Upper lobe of left lung (tissue), 6 donors: ENCODE data around the gene MICA. TPM values are rescaled to one million over a fixed set of nuclear protein-coding genes. Genes with fewer than 3 reads are reported as not detected.
"Not testable (repeated sequence)": the region's sequence is repeated elsewhere in the genome, so short reads cannot be mapped to it uniquely, and the experiment has no call there.

Experiments used
- ATAC-seq, 2 donors: fragments of 200-7000 bp; cut with Tn5 transposase; one replicate each; pipeline ENCODE4 v1.9.1; 2022; ENCODE audit warnings: mild to moderate bottlenecking in 2 of 2, moderate library complexity in 2 of 2; ENCODE audit not compliant: low FRiP score in 2 of 2
- DNase-seq, 2 donors: peaks; one replicate each; pipeline ENCODE4 v3.0.0-alpha.2; 2019 to 2020
- H3K27ac ChIP-seq, 4 donors: fragments of 200-600 bp; sonication (generic); one replicate each; pipeline ENCODE4 v1.5.1; 2016 to 2019
- H3K27me3 ChIP-seq, 4 donors: fragments of 200-600 bp; sonication (generic); one replicate each; pipeline ENCODE4 v1.5.1; 2017 to 2019
- H3K36me3 ChIP-seq, 4 donors: fragments of 200-600 bp; sonication (generic); one replicate each; pipeline ENCODE4 v1.5.1; 2016 to 2019
- H3K4me1 ChIP-seq, 4 donors: fragments of 200-600 bp; sonication (generic); one replicate each; pipeline ENCODE4 v1.5.1; 2018 to 2019
- H3K4me3 ChIP-seq, 4 donors: fragments of 200-600 bp; sonication (generic); one replicate each; pipeline ENCODE4 v1.5.1; 2017 to 2019; ENCODE audit warnings: mild to moderate bottlenecking in 2 of 4, moderate library complexity in 1 of 4
- H3K9me3 ChIP-seq, 4 donors: fragments of 200-600 bp; sonication (generic); one replicate each; pipeline ENCODE4 v1.5.1; 2018 to 2019
- EP300 ChIP-seq, 4 donors: sonication (generic); formaldehyde crosslinking; IDR thresholded peaks; one replicate each; pipeline ENCODE4 v1.5.1; 2017; ENCODE audit warnings: antibody characterized with exemption in 4 of 4, control low read depth in 2 of 4
- POLR2A ChIP-seq, 4 donors: fragments of 450-650 bp; IDR thresholded peaks; one replicate each; pipeline ENCODE4 v1.5.1; 2016 to 2017; ENCODE audit warnings: antibody characterized with exemption in 4 of 4, mild to moderate bottlenecking in 2 of 4
- POLR2AphosphoS5 ChIP-seq, 2 donors: sonication (generic); formaldehyde crosslinking; IDR thresholded peaks; one replicate each; pipeline ENCODE4 v1.5.1; 2017; ENCODE audit warnings: antibody characterized with exemption in 2 of 2
- WGBS, 2 donors: methylation state at CpG; one replicate each; pipeline ENCODE4 v1.1.5; 2017 to 2018; 5-methylcytosine and 5-hydroxymethylcytosine counted together
- total RNA-seq, 6 donors: library from RNA; depleted of rRNA in 4 of 6; stranded (reverse); fragments of >200 nt in 4 of 6; gene quantifications; one replicate each; pipeline versions ENCODE4 v1.1.0 to v1.2.1, GENCODE V29; 2016 to 2021
- TF ChIP-seq, protein P1 (sequence below), 6 experiments: fragments of 450-650 bp in 4 of 6; fragments of 200-600 bp in 2 of 6; sonication (generic) in 2 of 6; IDR thresholded peaks; one replicate each; pipeline ENCODE4 v1.5.1; 2016 to 2019; ENCODE audit warnings: antibody characterized with exemption in 6 of 6
- donor health status: DM: no; HTN: no; CAD: no; lungs with moderate emphysema.
- donor health status: DM: no; HTN: yes; CAD: no; lungs with severe emphysema.

MICA gene
- total RNA-seq, 6 donors from 2014 or later: 21.6 to 81.7 (median 31.4) TPM

DNA sequence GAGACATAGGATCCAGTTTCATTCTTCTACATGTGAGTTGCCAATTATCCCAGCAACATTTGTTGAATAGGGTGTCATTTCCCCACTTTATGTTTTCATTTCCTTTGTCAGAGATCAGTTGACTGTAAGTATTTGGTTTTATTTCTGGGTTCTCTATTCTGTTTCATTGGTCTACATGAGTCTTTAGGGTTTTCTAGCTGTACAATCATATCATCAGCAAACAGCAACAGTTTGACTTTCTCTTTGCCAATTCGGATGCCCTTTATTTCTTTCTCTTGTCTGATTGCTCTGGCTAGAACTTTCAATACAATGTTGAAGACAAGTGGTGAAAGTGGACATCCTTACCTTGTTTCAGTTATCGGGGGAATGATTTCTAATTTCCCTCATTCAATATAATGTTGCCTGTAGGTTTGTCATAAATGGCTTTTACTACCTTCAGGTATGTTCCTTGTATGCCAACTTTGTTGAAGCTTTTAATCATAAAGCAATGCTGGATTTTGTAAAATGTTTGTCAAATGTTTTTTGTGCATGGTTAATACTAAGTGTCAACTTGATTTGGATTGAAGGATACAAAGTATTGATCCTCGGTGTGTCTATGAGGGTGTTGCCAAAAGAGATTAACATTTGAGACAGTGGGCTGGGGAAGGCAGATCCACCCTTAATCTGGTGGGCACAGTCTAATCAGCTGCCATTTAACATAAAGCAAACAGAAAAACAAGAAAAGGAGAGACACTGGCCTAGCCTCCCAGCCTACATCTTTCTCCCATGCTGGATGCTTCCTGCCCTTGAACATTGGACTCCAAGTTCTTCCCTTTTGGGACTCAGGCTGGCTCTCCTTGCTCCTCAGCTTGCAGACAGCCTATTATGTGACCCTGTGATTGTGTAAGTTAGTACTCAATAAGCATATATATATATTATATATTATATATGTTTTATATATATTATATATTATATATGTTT is 23.3 kb downstream of the MICA start:
- DNase-seq (no peak), ATAC-seq (no peak)
- Histone ChIP-seq H3K4me1 (no peaks in the 10 kb centered on the region), H3K36me3 (no peaks in the 10 kb centered on the region), H3K4me3 (no peak overlapping the region), H3K27ac (no peak overlapping the region), H3K9me3 (no peaks in the 10 kb centered on the region), H3K27me3 (no peaks in the 10 kb centered on the region)
- 72 to 93% methylated on average over 3 of the region's 3 CpGs for WGBS, 2 donors
- TF ChIP-seq POLR2A (IDR thresholded peaks at IDR 0.05): no peak
- TF ChIP-seq, protein P1, sequence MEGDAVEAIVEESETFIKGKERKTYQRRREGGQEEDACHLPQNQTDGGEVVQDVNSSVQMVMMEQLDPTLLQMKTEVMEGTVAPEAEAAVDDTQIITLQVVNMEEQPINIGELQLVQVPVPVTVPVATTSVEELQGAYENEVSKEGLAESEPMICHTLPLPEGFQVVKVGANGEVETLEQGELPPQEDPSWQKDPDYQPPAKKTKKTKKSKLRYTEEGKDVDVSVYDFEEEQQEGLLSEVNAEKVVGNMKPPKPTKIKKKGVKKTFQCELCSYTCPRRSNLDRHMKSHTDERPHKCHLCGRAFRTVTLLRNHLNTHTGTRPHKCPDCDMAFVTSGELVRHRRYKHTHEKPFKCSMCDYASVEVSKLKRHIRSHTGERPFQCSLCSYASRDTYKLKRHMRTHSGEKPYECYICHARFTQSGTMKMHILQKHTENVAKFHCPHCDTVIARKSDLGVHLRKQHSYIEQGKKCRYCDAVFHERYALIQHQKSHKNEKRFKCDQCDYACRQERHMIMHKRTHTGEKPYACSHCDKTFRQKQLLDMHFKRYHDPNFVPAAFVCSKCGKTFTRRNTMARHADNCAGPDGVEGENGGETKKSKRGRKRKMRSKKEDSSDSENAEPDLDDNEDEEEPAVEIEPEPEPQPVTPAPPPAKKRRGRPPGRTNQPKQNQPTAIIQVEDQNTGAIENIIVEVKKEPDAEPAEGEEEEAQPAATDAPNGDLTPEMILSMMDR (IDR thresholded peaks at IDR 0.05): no peak
- no peak for TF ChIP-seq EP300 (IDR thresholded peaks at IDR 0.05)
- no peak for TF ChIP-seq POLR2AphosphoS5 (IDR thresholded peaks at IDR 0.05)

DNA sequence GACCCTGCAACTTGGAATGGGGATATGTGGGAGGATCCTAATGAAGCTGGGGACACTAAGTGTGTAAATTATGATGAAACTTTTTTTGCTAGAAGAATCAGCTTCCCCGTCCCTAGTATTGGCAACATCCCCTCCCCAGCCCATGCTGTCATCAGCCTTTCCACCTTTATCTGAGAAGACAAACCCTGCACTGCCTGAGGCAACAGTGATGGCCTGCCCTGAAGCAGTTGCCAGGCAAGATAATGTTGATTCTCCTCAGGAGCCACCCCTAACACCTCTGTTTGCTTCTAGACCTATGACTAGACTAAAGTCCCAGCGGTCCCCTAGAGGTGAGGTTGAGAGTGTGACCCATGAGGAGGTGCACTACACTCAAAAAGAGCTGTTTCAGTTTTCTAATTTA is 27.1 kb downstream of the MICA start:
- WGBS, 2 donors: 74 to 77% methylated on average over 2 of the region's 2 CpGs
- no peak for ATAC-seq

DNA sequence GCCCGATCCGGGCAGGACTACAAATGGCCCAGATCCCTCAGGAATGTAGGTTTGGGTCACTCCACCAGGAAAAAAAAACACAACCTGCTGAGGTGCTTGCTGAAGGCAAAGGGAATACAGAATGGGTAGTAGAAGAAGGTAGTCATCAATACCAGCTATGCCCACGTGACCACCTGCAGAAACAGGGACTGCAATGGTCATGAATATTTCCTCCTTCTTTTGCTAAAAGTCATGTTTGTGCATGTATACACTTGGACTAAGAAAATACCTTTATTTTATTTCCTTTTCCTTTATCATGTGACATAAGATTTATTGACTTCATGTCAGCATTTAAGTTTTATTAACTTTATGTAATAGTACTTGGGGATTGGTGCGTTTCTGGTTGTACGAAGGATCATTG is 31.7 kb downstream of the MICA start:
- not testable (repeated sequence) for H3K27ac ChIP-seq, H3K4me3 ChIP-seq, H3K9me3 ChIP-seq, H3K36me3 ChIP-seq, DNase-seq, H3K4me1 ChIP-seq, H3K27me3 ChIP-seq, ATAC-seq
- WGBS, 2 donors: 74 to 95% methylated on average over 5 of the region's 5 CpGs

More for the DNA sequence above, 27.1 kb downstream of the MICA start:
- Histone ChIP-seq H3K4me1 (no peaks in the 10 kb centered on the region), H3K27me3 (no peaks in the 10 kb centered on the region), H3K4me3 (no peak overlapping the region), H3K9me3 (no peaks in the 10 kb centered on the region), H3K36me3 (no peaks in the 10 kb centered on the region), H3K27ac (no peak overlapping the region)
- no peak for DNase-seq
- TF ChIP-seq POLR2AphosphoS5 (IDR thresholded peaks at IDR 0.05) (no peak), EP300 (IDR thresholded peaks at IDR 0.05) (no peak), POLR2A (IDR thresholded peaks at IDR 0.05) (no peak)
- TF ChIP-seq, protein P1 (IDR thresholded peaks at IDR 0.05): no peak

DNA sequence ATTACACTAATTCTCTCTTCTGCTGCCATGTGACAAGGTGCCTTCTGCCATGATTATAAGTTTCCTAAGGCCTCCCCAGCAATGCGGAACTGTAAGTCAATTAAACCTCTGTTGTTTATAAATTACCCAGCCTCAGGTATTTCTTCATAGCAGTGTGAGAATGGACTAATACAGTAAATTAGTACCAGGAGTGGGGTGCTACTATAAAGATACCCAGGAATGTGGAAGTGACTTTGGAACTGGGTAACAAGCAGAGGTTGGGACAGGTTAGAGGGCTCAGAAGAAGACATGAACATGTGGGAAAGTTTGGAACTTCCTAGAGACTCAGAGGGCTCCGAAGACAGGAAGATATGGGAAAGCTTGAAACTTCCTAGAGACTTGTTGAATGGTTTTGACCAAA is 34.8 kb downstream of the MICA start:
- DNase-seq (no peak), ATAC-seq (no peak)
- WGBS, 2 donors: 70 to 93% methylated on average over 2 of the region's 2 CpGs
- Histone ChIP-seq H3K27me3 (no peaks in the 10 kb centered on the region), H3K4me3 (no peak overlapping the region), H3K36me3 (no peaks in the 10 kb centered on the region), H3K4me1 (peaks cover 0 to 6% (median 3%) of the 10 kb centered on the region in 4 donors), H3K27ac (no peak overlapping the region), H3K9me3 (peaks cover 0 to 10% (median 0%) of the 10 kb centered on the region in 4 donors)
- no peak for TF ChIP-seq EP300 (IDR thresholded peaks at IDR 0.05)
- TF ChIP-seq, protein P1 (IDR thresholded peaks at IDR 0.05): no peak
- TF ChIP-seq POLR2AphosphoS5 (IDR thresholded peaks at IDR 0.05): no peak
- no peak for TF ChIP-seq POLR2A (IDR thresholded peaks at IDR 0.05)

DNA sequence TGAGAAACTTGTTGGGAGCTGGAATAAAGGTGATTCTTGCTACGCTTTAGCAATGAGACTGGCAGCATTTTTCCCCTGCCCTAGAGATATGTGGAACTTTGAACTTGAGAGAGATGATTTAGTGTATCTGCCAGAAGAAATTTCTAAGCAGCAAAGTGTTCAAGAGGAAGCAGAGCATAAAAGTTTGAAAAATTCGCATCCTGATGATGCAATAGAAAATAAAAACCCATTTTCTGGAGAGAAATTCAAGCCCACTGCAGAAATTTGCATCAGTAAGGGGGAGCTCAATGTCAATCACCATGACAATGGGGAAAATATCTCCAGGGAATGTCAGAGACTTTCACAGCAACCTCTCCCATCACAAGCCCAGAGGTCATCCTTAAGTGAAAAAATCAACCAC is 35.3 kb downstream of the MICA start:
- Histone ChIP-seq H3K27me3 (no peaks in the 10 kb centered on the region), H3K4me3 (no peak overlapping the region), H3K36me3 (no peaks in the 10 kb centered on the region), H3K4me1 (peaks cover 0 to 6% (median 3%) of the 10 kb centered on the region in 4 donors), H3K9me3 (peaks cover 0 to 10% (median 0%) of the 10 kb centered on the region in 4 donors), H3K27ac (no peak overlapping the region)
- ATAC-seq (no peak), DNase-seq (no peak)
- no peak for TF ChIP-seq EP300 (IDR thresholded peaks at IDR 0.05)
- TF ChIP-seq, protein P1 (IDR thresholded peaks at IDR 0.05): no peak
- no peak for TF ChIP-seq POLR2A (IDR thresholded peaks at IDR 0.05)
- TF ChIP-seq POLR2AphosphoS5 (IDR thresholded peaks at IDR 0.05): no peak
- WGBS, 2 donors: 71 to 92% methylated on average over 2 of the region's 2 CpGs
